NOMO-1 treated with DMSO at 0.1 percent for 48 hours (cell line): ENCODE data around the gene EIF2S1.
"Not testable (repeated sequence)": the region's sequence is repeated elsewhere in the genome, so short reads cannot be mapped to it uniquely, and the experiment has no call there.

Source experiments
- DNase-seq: peaks from one replicate; lab custom pipeline; 2025; ENCODE audit not compliant: unreplicated experiment; lab: John Stamatoyannopoulos, UW

The EIF2S1 gene

GRCh38 chr14:67371247-67372148 lies 11.4 kb downstream of the EIF2S1 start:
- no peak for DNase-seq

- no peak for DNase-seq
Measured at GRCh38 chr14:67372833-67373232, 12.7 kb downstream of the EIF2S1 start.

GRCh38 chr14:67373347-67373746 lies 13.2 kb downstream of the EIF2S1 start:
- no peak for DNase-seq

DNA sequence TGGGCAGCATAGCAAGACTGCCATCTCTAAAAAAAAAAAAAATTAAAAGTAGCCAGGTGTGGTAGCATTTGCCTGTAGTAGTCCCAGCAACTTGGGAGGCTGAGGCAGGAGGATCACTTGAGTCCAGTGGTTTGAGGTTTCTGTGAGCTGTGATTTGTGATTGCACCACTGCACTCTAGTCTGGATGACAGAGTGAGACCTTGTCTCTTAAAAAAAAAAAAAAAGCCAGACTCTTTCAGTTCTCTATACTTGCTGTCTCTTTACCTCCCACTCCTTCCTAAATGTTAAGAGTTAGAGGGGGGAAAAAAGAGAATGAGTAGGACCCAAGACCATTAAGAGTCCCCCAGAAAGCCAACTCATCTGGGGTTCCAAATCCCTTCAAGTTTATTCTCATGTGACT lies 17.8 kb downstream of the EIF2S1 start:
- no peak for DNase-seq

DNA sequence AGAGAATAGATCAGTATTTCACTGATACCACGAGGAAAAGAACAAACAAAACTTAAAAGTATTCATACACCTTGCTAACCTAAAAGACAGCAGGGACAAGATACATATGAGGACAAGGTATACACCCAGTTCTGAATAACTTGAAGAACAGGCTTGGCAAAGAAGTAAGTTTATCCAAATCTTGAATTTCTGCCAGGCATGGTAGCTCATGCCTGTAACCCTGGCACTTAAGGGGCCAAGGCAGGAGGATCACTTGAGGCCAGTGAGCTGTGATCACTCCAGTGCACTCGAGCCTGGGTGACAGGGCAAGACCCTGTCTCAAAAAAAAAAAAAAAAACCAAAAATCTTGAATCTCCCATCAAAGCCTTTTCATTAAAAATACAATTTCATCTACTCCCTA lies 25.0 kb downstream of the EIF2S1 start:
- no peak for DNase-seq

- DNase-seq: no peak
Measured at GRCh38 chr14:67385618-67386017, 25.5 kb downstream of the EIF2S1 start.

GRCh38 chr14:67387195-67387594 lies 27.1 kb downstream of the EIF2S1 start:
- no peak for DNase-seq

- DNase-seq: no peak
Measured at GRCh38 chr14:67389275-67389674, 29.1 kb downstream of the EIF2S1 start.

GRCh38 chr14:67389811-67390534 lies 29.8 kb downstream of the EIF2S1 start:
- DNase-seq: no peak

DNA sequence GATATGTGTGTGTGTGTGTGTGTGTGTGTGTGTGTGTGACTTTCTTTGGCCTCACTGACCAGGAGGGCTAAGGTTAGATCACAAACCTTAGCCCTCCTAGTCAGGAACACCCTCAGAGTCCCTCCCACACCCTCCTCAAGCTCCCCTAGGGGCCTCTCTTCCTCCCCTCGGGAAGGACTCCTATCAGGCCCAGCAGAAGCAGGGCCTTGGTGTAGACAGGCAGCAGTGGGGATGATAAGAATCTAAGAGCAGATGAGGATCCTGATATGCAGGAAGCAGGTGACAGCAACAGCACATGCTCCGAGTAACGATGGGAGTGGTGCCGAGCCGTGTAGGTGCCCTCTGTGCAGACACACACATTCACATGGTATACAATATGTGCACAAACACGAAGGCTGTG lies 31.1 kb downstream of the EIF2S1 start:
- no peak for DNase-seq

DNA sequence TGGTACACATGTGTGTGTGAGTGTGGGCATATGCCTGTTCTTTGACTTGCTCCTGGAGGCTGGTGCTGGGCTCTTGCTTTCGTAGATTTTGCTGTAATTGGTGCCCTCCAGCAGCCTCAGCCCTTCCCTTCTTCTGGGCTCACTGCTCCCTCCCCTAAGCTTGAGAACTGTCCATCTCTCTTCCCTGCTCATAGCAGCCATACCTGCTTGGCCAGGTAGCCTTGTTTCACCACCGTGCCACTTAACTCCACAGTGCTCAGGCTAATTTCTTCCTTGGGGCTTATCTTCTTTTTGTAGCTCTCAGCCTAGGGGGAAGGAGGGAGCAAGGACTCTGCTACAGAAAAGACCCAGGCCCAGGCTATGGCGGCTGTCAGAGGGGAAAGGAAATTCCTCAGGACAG lies 32.0 kb downstream of the EIF2S1 start:
- DNase-seq: no peak

- no peak for DNase-seq
Measured at GRCh38 chr14:67392800-67393199, 32.7 kb downstream of the EIF2S1 start.

DNA sequence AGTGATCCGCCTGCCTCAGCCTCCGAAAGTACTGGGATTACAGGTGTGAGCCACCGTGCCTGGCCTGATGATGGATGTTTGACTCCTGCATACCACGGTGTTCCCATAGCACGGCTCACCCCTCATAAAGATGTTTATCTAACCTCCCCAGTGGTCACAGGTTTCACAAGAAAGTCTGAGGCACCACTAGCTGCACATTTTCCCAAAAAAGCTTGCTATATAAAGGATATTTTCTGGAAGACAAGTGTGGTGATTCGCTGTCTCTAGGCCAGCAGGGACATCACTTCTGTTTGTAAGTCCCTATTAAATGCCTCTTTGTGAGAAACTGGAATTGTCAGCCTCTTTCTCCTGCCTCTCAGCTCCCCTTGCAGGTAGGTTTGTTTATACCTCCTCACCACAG lies 33.6 kb downstream of the EIF2S1 start:
- DNase-seq: no peak

DNA sequence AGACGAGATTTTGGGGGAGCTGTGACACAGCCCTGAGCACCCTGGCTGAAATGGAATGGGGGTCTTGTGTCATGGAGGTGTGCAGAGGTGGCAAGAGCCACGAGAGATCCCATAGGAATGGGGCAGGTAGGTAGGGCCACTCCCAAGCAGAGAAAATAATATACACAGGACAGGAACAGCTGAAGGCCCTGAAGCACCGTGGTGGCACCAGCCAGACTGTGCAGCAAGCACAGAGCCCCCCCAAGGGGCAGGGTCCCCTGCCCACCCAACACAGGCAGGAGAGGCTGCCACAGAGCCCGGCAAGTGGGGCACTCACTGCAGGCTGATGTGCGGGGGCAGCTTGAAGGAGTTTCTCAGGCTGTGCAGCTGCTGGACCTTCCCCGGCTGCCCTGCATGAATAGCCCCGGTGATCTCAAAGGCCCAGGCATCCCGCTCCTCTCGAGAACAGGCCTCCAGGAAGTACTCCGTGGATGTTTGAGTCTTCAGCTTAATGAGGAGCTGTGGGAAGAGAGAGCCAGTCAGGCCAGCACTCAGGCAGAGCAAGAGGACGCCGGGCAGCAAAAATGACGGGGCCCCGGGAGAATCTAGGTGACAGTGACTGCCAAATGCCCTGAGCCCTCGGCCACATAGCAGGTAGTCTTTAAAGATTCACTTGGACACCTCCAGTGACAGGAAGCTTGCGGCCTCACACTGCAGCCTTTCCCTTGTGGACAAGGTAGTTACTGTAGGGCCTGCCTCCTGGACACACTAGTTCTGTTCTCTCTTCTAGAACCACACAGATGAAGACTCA lies 35.2 kb downstream of the EIF2S1 start:
- no peak for DNase-seq

- DNase-seq: no peak
Measured at GRCh38 chr14:67395876-67396189, 35.7 kb downstream of the EIF2S1 start.

GRCh38 chr14:67396381-67396970 lies 36.3 kb downstream of the EIF2S1 start:
- no peak for DNase-seq

DNA sequence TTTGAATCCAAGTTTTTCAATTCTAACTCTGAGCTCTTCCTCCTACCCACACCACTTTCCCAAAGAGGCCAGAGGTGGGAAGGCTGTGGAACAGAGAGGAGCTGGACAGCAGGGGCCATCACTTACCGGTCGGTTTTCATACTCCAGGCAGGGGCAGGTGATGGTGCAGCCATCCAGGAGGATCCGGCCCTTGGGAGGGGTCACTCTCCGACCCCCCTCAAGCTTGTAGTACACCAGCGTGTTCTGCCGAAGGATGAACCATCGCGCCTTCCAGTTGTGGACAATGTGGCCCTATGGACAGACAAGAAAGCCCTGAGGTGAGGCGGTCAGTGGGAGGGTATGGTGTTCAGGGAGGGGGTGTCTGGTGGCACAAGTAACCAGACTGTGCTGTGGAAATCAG lies 37.4 kb downstream of the EIF2S1 start:
- DNase-seq: no peak

DNA sequence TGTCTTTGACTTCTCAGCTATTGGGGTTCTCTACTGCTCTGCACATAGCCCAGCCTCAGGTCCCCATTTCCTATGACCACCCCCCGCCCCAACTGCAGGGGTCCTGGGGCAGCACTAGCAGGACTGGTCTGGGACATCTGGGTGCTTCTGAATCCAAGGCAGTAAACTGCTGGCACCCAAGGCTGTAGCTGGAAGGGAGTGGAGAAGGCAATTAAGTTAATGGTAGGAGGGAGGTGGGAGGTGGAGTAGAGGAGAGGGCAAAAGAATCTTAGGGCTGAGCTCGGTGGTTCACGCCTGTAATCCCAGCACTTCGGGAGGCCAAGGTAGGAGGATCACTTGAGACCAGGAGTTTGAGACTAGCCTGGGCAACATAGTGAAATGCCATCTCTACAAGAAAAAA lies 40.3 kb downstream of the EIF2S1 start:
- DNase-seq: no peak

DNA sequence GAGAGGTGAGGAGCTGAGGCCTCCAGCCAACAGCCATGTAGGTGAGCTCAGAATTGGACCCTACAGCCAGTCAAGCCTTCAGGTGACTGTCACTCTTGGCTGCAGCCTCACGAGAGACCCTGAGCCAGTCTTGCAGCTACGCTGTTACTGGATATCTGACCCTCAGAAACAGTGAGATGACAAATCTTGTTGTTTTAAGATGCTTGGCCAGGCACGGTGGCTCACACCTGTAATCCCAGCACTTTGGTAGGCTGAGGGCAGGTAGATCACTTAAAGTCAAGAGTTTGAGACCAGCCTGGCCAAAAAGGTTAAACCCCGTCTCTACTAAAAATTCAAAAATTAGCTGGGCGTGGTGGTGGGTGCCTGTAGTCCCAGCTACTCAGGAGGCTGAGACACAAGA lies 45.6 kb downstream of the EIF2S1 start:
- no peak for DNase-seq

DNA sequence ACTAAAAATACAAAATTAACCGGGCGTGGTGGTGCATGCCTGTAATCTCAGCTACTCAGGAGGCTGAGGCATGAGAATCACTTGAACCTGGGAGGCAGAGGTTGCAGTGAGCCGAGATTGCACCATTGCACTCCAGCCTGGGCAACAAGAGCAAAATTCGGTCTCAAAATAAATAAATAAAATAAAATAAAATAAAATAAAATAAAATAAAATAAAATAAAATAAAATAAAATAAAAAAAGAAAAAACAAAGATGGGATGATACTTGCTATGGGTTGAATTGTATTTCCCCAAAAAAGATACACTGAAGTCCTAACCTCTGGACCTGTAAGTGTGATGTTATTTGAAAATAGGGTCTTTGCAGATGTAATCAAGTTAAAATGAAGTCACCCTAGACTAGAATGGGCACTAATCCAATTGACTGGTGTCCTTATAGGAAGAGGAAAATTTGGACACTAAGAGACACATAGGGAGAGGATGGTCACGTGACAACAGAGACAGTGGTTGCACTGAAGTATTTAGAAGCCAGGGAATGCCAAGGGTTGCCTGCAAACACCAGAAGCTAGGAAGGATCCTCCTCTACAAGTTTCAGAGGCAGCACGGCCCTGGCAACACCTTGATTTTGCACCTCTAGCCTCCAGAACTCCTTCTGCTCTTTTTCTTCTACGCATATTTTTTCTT lies 48.1 kb downstream of the EIF2S1 start:
- DNase-seq: not testable (repeated sequence)

DNA sequence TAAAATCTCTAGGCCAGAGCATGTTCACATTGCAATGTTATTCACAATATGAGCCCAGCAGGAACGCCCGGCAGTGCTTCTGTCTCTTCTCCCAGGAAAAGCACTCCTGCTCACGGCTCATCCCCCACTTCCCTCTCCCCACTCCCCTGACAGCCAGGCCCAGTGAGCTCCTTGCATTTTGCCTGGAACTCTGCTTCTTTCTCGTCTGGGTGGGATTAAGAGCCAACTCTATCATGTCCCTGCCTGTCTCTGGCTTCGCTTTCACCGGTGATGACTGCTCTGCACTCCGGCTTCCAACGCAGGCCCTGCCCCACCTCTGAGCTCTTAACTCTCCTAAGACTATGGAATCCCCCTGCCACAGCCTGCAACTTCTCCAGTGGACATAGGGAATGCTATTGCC lies 49.3 kb downstream of the EIF2S1 start:
- DNase-seq: no peak
